Activated T-cell treated with anti-CD3 and anti-CD28 coated beads, Interleukin-2, amount 50 U/mL, for 24 hours (primary cell): ENCODE results near the gene OSTF1.
A peak's percentile ranks its signal among the peaks of the same experiment; 100 is the strongest.

Experiments used
- DNase-seq: peaks from one replicate; pipeline ENCODE4 v3.0.0-alpha.2; 2020
- H3K27ac Mint-ChIP-seq: 2 replicates; pipeline ENCODE4 v1.8.0; 2020; ENCODE audit warnings: mild to moderate bottlenecking, mixed read lengths
- H3K27me3 Mint-ChIP-seq: 2 replicates; pipeline ENCODE4 v1.8.0; 2020; ENCODE audit warnings: mixed read lengths
- H3K36me3 Mint-ChIP-seq: 2 replicates; pipeline ENCODE4 v1.8.0; 2020; ENCODE audit warnings: low read depth, mixed read lengths
- H3K4me1 Mint-ChIP-seq: 2 replicates; pipeline ENCODE4 v1.8.0; 2020; ENCODE audit warnings: low read depth, mixed read lengths
- H3K4me3 Mint-ChIP-seq: 2 replicates; pipeline ENCODE4 v1.8.0; 2020; ENCODE audit warnings: mild to moderate bottlenecking, moderate library complexity, mixed read lengths
- H3K9me3 Mint-ChIP-seq: 2 replicates; pipeline ENCODE4 v1.8.0; 2020; ENCODE audit warnings: mixed read lengths

Gene OSTF1

GRCh38 chr9:75149841-75150241 lies 61.5 kb downstream of the OSTF1 start:
- H3K4me1 Mint-ChIP-seq, result peaks cover 76% of the 10 kb centered on the region

GRCh38 chr9:75150512-75150911 lies 62.2 kb downstream of the OSTF1 start:
- Mint-ChIP-seq H3K4me3 (no peak overlapping the region), H3K27me3 (no peaks in the 10 kb centered on the region), H3K4me1 (peaks cover 74% of the 10 kb centered on the region), H3K9me3 (no peaks in the 10 kb centered on the region), H3K36me3 (peaks cover 46% of the 10 kb centered on the region), H3K27ac (peak overlapping the region; percentile 74)
- DNase-seq, result no peak

More at GRCh38 chr9:75149841-75150241, 61.5 kb downstream of the OSTF1 start:
- DNase-seq, result no peak
- H3K36me3 Mint-ChIP-seq, result peaks cover 52% of the 10 kb centered on the region
- H3K9me3 Mint-ChIP-seq, result peaks cover 6% of the 10 kb centered on the region
- H3K4me3 Mint-ChIP-seq, result no peak overlapping the region
- peak overlapping the region; percentile 56 for H3K27ac Mint-ChIP-seq
- no peaks in the 10 kb centered on the region for H3K27me3 Mint-ChIP-seq

GRCh38 chr9:75152416-75152815 lies 64.1 kb downstream of the OSTF1 start:
- H3K36me3 Mint-ChIP-seq, result peaks cover 40% of the 10 kb centered on the region
- H3K27ac Mint-ChIP-seq, result peak overlapping the region; percentile 88
- no peaks in the 10 kb centered on the region for H3K9me3 Mint-ChIP-seq
- peak overlapping the region; percentile 30 for H3K4me3 Mint-ChIP-seq
- H3K27me3 Mint-ChIP-seq, result no peaks in the 10 kb centered on the region
- DNase-seq, result peak; percentile 50
- peaks cover 70% of the 10 kb centered on the region for H3K4me1 Mint-ChIP-seq

- Mint-ChIP-seq H3K27ac (no peak overlapping the region), H3K4me3 (no peak overlapping the region), H3K36me3 (peaks cover 18% of the 10 kb centered on the region), H3K4me1 (peaks cover 31% of the 10 kb centered on the region), H3K27me3 (no peaks in the 10 kb centered on the region), H3K9me3 (no peaks in the 10 kb centered on the region)
- DNase-seq, result no peak
These were observed 68.5 kb downstream of the OSTF1 start for GRCh38 chr9:75156858-75157257.

GRCh38 chr9:75161116-75161857 lies 73.0 kb downstream of the OSTF1 start:
- Mint-ChIP-seq H3K27me3 (no peaks in the 10 kb centered on the region), H3K4me1 (peaks cover 11% of the 10 kb centered on the region), H3K4me3 (no peak overlapping the region), H3K27ac (no peak overlapping the region), H3K9me3 (peaks cover 6% of the 10 kb centered on the region), H3K36me3 (peaks cover 33% of the 10 kb centered on the region)
- no peak for DNase-seq

- H3K27ac Mint-ChIP-seq, result no peak overlapping the region
- H3K9me3 Mint-ChIP-seq, result peaks cover 13% of the 10 kb centered on the region
- peaks cover 46% of the 10 kb centered on the region for H3K36me3 Mint-ChIP-seq
- no peak overlapping the region for H3K4me3 Mint-ChIP-seq
- H3K4me1 Mint-ChIP-seq, result peaks cover 19% of the 10 kb centered on the region
- H3K27me3 Mint-ChIP-seq, result no peaks in the 10 kb centered on the region
- DNase-seq, result no peak
These were observed 75.5 kb downstream of the OSTF1 start for GRCh38 chr9:75163764-75164163.

- Mint-ChIP-seq H3K4me3 (no peak overlapping the region), H3K27me3 (no peaks in the 10 kb centered on the region), H3K36me3 (peaks cover 53% of the 10 kb centered on the region), H3K27ac (no peak overlapping the region), H3K4me1 (peaks cover 21% of the 10 kb centered on the region), H3K9me3 (peaks cover 13% of the 10 kb centered on the region)
- DNase-seq, result no peak
These were observed 76.3 kb downstream of the OSTF1 start for GRCh38 chr9:75164573-75164972.

- H3K4me3 Mint-ChIP-seq, result no peak overlapping the region
- no peak overlapping the region for H3K27ac Mint-ChIP-seq
- peaks cover 26% of the 10 kb centered on the region for H3K4me1 Mint-ChIP-seq
- H3K9me3 Mint-ChIP-seq, result peaks cover 13% of the 10 kb centered on the region
- H3K27me3 Mint-ChIP-seq, result no peaks in the 10 kb centered on the region
- DNase-seq, result no peak
- peaks cover 70% of the 10 kb centered on the region for H3K36me3 Mint-ChIP-seq
These were observed 79.0 kb downstream of the OSTF1 start for GRCh38 chr9:75167281-75167680.

GRCh38 chr9:75168270-75169178 lies 80.2 kb downstream of the OSTF1 start:
- Mint-ChIP-seq H3K27me3 (no peaks in the 10 kb centered on the region), H3K4me1 (peaks cover 26% of the 10 kb centered on the region), H3K27ac (peak overlapping the region; percentile 16), H3K36me3 (peaks cover 69% of the 10 kb centered on the region), H3K9me3 (peaks cover 10% of the 10 kb centered on the region), H3K4me3 (no peak overlapping the region)
- DNase-seq, result no peak

- no peak for DNase-seq
- Mint-ChIP-seq H3K4me3 (no peak overlapping the region), H3K9me3 (peaks cover 6% of the 10 kb centered on the region), H3K27me3 (no peaks in the 10 kb centered on the region), H3K27ac (no peak overlapping the region), H3K36me3 (peaks cover 64% of the 10 kb centered on the region), H3K4me1 (peaks cover 25% of the 10 kb centered on the region)
These were observed 81.3 kb downstream of the OSTF1 start for GRCh38 chr9:75169623-75170022.

- Mint-ChIP-seq H3K4me1 (peaks cover 25% of the 10 kb centered on the region), H3K4me3 (no peak overlapping the region), H3K27me3 (no peaks in the 10 kb centered on the region), H3K36me3 (peaks cover 53% of the 10 kb centered on the region), H3K9me3 (peaks cover 6% of the 10 kb centered on the region), H3K27ac (no peak overlapping the region)
- no peak for DNase-seq
These were observed 82.6 kb downstream of the OSTF1 start for GRCh38 chr9:75170898-75171360.

- Mint-ChIP-seq H3K27me3 (no peaks in the 10 kb centered on the region), H3K9me3 (no peaks in the 10 kb centered on the region), H3K36me3 (peaks cover 16% of the 10 kb centered on the region), H3K27ac (no peak overlapping the region), H3K4me3 (no peak overlapping the region), H3K4me1 (peaks cover 7% of the 10 kb centered on the region)
- DNase-seq, result no peak
These were observed 87.1 kb downstream of the OSTF1 start for GRCh38 chr9:75175395-75175794.

GRCh38 chr9:75176037-75176436 lies 87.7 kb downstream of the OSTF1 start:
- Mint-ChIP-seq H3K27ac (no peak overlapping the region), H3K9me3 (no peaks in the 10 kb centered on the region), H3K36me3 (peaks cover 11% of the 10 kb centered on the region), H3K4me3 (no peak overlapping the region), H3K27me3 (no peaks in the 10 kb centered on the region), H3K4me1 (peaks cover 4% of the 10 kb centered on the region)
- DNase-seq, result no peak

GRCh38 chr9:75181750-75182149 lies 93.4 kb downstream of the OSTF1 start:
- Mint-ChIP-seq H3K4me3 (no peak overlapping the region), H3K9me3 (no peaks in the 10 kb centered on the region), H3K27me3 (no peaks in the 10 kb centered on the region), H3K27ac (no peak overlapping the region), H3K4me1 (peaks cover 19% of the 10 kb centered on the region), H3K36me3 (peaks cover 3% of the 10 kb centered on the region)
- DNase-seq, result no peak

GRCh38 chr9:75183306-75183705 lies 95.0 kb downstream of the OSTF1 start:
- no peak overlapping the region for H3K4me3 Mint-ChIP-seq
- H3K27ac Mint-ChIP-seq, result no peak overlapping the region
- H3K9me3 Mint-ChIP-seq, result no peaks in the 10 kb centered on the region
- H3K27me3 Mint-ChIP-seq, result no peaks in the 10 kb centered on the region
- peaks cover 22% of the 10 kb centered on the region for H3K4me1 Mint-ChIP-seq
- no peak for DNase-seq
- H3K36me3 Mint-ChIP-seq, result peaks cover 3% of the 10 kb centered on the region
